ENCODE measurements around the gene STX1B. TPM values are rescaled to one million over a fixed set of nuclear protein-coding genes. Genes with fewer than 3 reads are reported as not detected.

Gene STX1B
- polyA plus RNA-seq, 1 donor (not counting 4 experiments of a cell fraction or from before 2014, with no cell fraction given): 0.34 TPM

DNA sequence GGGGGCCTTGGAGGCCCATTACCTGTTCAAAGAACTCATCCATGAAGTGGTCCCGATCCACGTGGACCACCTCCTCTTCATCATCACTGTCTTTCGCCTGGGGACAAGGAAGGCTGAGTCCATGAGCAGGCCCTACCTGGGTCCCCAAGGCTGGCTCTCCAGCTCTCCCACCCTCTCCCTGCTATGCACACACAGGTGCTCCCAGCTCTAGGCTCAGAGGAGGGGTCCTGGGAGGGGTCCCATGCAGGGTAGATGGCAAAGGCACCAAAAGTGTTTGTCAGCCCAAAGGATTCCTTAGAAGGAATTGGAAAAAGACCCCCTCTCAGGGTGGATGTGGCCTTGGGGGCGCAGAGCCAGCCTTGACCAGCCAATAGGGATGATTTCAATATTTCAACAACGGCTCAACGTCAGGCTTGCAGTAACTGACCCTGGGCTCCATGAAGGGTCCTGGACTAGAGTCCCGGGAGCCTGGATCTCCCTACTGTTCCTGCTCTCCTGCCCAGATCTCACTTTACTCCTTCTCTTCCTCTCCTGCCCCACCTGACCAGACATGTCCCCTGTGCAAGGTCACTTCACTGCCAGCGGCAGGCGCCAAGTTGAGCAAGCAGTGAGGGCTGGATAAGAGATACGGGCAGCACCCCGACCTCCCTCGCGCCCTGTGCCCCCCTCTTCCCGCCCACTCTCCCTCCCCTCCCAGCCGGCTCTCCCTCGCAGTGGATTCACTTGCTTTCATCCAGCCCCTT is 8.8 kb downstream of the STX1B start:
- peak overlapping the region; percentile 56 for H3K4me2 ChIP-seq (ENCODE audit: control insufficient read depth, extremely low read depth, insufficient read depth, low read depth, low read length)
- H2AFZ ChIP-seq (ENCODE audit: control insufficient read depth, low read length): peak overlapping the region; percentile 44
- no peaks in the 10 kb centered on the region for H4K20me1 ChIP-seq (ENCODE audit: control insufficient read depth, extremely low read depth, insufficient read depth, low read length)
- H3K4me1 ChIP-seq (ENCODE audit: control insufficient read depth, extremely low read depth, insufficient read depth, low read length): peaks cover 41% of the 10 kb centered on the region
- H3K9me3 ChIP-seq (ENCODE audit: control insufficient read depth, low read depth, low read length): no peaks in the 10 kb centered on the region
- H3K27me3 ChIP-seq (ENCODE audit: control insufficient read depth, extremely low read depth, insufficient read depth, low read length): no peaks in the 10 kb centered on the region
- FAIRE-seq (no peak), DNase-seq (ENCODE audit: low read depth, low spot score) (no peak)
- H3K79me2 ChIP-seq (ENCODE audit: control insufficient read depth, insufficient read depth, low read length): no peaks in the 10 kb centered on the region
- TF ChIP-seq, protein P1, sequence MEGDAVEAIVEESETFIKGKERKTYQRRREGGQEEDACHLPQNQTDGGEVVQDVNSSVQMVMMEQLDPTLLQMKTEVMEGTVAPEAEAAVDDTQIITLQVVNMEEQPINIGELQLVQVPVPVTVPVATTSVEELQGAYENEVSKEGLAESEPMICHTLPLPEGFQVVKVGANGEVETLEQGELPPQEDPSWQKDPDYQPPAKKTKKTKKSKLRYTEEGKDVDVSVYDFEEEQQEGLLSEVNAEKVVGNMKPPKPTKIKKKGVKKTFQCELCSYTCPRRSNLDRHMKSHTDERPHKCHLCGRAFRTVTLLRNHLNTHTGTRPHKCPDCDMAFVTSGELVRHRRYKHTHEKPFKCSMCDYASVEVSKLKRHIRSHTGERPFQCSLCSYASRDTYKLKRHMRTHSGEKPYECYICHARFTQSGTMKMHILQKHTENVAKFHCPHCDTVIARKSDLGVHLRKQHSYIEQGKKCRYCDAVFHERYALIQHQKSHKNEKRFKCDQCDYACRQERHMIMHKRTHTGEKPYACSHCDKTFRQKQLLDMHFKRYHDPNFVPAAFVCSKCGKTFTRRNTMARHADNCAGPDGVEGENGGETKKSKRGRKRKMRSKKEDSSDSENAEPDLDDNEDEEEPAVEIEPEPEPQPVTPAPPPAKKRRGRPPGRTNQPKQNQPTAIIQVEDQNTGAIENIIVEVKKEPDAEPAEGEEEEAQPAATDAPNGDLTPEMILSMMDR (optimal IDR thresholded peaks at IDR 0.05 in 1 of 3, IDR thresholded peaks at IDR 0.05 in 1 of 3, conservative IDR thresholded peaks at IDR 0.05 in 1 of 3; ENCODE audit: extremely low read depth in 1 of 3, insufficient read depth in 2 of 3, low read length in 3 of 3): no peak
- no peak for TF ChIP-seq EZH2 (IDR thresholded peaks at IDR 0.05; ENCODE audit: low read length)
- H3K9me1 ChIP-seq (ENCODE audit: control insufficient read depth, extremely low read depth, insufficient read depth, low read length): peaks cover 3% of the 10 kb centered on the region
- H3K9ac ChIP-seq (ENCODE audit: control insufficient read depth, extremely low read depth, insufficient read depth, low read length): no peak overlapping the region
- H3K27ac ChIP-seq (ENCODE audit: control insufficient read depth, insufficient read depth, low read length): no peak overlapping the region
- no peaks in the 10 kb centered on the region for H3K36me3 ChIP-seq (ENCODE audit: control insufficient read depth in 2 of 2, extremely low read depth in 1 of 2, insufficient read depth in 2 of 2, low read length in 2 of 2)
- dilution Hi-C loops (cut with MboI; ENCODE audit: extremely low pct_ligation_motif_present, low sequenced_read_pairs): no loop called here
- H3K4me3 ChIP-seq (ENCODE audit: control insufficient read depth in 2 of 3, extremely low read depth in 1 of 3, insufficient read depth in 2 of 3, low read depth in 1 of 3, low read length in 3 of 3): peak overlapping the region in 2 of 3 experiments; percentile 16 to 19

DNA sequence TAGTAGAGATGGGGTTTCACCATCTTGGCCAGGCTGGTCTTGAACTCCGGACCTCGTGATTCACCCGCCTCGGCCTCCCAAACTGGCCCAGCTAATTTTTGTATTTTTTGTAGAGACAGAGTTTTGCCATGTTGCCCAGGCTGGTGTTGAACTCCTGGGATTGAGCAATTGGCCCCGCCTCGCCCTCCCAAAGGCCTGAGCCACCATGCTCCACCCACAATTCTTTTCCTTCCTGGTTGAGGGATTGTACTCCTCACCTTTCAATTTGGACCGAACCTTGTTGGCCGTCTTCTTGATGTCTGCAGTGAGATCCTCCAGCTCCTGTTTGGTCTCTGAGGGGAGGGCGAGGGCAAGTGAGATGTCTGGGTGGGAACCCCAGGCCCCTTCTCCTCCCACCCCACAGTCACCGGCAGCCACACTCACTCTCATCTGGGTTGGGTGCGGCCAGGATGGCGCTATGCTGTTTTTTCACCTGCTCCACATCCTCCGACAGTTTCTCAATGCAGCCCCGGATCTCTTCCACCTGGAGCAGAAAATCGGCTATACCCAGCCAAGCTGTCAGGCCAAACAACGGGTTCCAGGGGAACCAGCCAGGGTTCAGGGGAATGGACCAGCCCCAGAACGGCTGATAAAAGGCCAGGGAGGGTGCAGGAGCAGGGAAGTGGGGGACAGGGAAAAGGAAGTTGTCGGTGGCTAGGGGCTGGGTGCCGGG is 9.6 kb downstream of the STX1B start:
- dilution Hi-C loops (cut with MboI; ENCODE audit: extremely low pct_ligation_motif_present, low sequenced_read_pairs): no loop called here
- Histone ChIP-seq H3K27ac (ENCODE audit: control insufficient read depth, insufficient read depth, low read length) (no peak overlapping the region), H3K4me1 (ENCODE audit: control insufficient read depth, extremely low read depth, insufficient read depth, low read length) (peaks cover 46% of the 10 kb centered on the region)

More for the DNA sequence above, 9.6 kb downstream of the STX1B start:
- no peaks in the 10 kb centered on the region for H3K27me3 ChIP-seq (ENCODE audit: control insufficient read depth, extremely low read depth, insufficient read depth, low read length)
- H3K79me2 ChIP-seq (ENCODE audit: control insufficient read depth, insufficient read depth, low read length): no peaks in the 10 kb centered on the region
- peak overlapping the region in 1 of 3 experiments; percentile 17 for H3K4me3 ChIP-seq (ENCODE audit: control insufficient read depth in 2 of 3, extremely low read depth in 1 of 3, insufficient read depth in 2 of 3, low read depth in 1 of 3, low read length in 3 of 3)
- no peaks in the 10 kb centered on the region for H4K20me1 ChIP-seq (ENCODE audit: control insufficient read depth, extremely low read depth, insufficient read depth, low read length)
- no peaks in the 10 kb centered on the region for H3K9me3 ChIP-seq (ENCODE audit: control insufficient read depth, low read depth, low read length)
- no peaks in the 10 kb centered on the region for H3K36me3 ChIP-seq (ENCODE audit: control insufficient read depth in 2 of 2, extremely low read depth in 1 of 2, insufficient read depth in 2 of 2, low read length in 2 of 2)
- H3K4me2 ChIP-seq (ENCODE audit: control insufficient read depth, extremely low read depth, insufficient read depth, low read depth, low read length): peak overlapping the region; percentile 44
- TF ChIP-seq, protein P1 (optimal IDR thresholded peaks at IDR 0.05 in 1 of 3, IDR thresholded peaks at IDR 0.05 in 1 of 3, conservative IDR thresholded peaks at IDR 0.05 in 1 of 3; ENCODE audit: extremely low read depth in 1 of 3, insufficient read depth in 2 of 3, low read length in 3 of 3): no peak
- TF ChIP-seq EZH2 (IDR thresholded peaks at IDR 0.05; ENCODE audit: low read length): no peak
- peak overlapping the region; percentile 70 for H2AFZ ChIP-seq (ENCODE audit: control insufficient read depth, low read length)
- FAIRE-seq (no peak), DNase-seq (ENCODE audit: low read depth, low spot score) (no peak)
- peaks cover 3% of the 10 kb centered on the region for H3K9me1 ChIP-seq (ENCODE audit: control insufficient read depth, extremely low read depth, insufficient read depth, low read length)
- H3K9ac ChIP-seq (ENCODE audit: control insufficient read depth, extremely low read depth, insufficient read depth, low read length): no peak overlapping the region
